Hepatic stellate cell (primary cell): ENCODE results near the gene OR4Q2.
"Not testable (repeated sequence)": the region's sequence is repeated elsewhere in the genome, so short reads cannot be mapped to it uniquely, and the experiment has no call there.

Experiments used
- DNase-seq: peaks from one replicate; pipeline ENCODE4 v3.0.0; 2011; ENCODE audit warnings: low spot score

OR4Q2 gene

DNA sequence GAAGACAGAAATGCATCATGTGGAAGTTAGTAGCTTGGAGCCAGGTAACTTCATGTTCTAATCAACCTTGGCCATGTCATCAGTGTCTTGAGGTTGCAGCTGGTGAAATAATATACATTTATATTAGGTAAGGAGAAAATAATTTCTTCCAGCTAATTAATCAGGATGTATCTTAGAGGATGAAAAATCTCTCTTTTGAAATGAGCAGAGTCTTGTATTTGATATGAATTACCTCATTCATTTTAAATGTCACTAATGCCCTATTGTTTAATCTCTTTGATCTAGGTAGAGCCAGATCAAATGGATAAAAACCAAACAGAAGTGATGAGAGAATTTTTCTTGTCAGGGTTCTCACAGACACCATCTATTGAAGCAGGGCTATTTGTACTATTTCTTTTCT is at the start of gene OR4Q2:
Gene OR4Q2, plus strand, starts transcription at position 301 of the 400 bp plus-strand sequence.
- no peak for DNase-seq

DNA sequence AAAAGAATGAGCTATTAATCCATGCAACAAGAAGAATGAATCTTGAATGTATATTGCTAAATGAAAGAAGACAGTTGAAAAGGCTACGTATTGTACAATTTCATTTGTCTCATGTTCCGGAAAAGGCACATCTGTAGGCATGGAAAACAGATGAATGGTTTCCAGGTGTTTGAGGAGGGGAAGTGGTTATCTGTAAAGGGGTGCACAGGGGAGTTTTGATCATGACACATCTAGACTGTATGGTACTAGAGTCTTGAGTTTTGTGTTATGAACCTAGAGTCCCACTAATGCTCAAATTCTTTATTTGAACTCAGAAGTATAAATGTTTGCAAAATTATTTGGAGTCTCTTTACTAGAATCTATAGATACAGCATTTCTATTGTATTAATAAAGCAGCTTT is 32.2 kb upstream of the OR4Q2 start:
- not testable (repeated sequence) for DNase-seq

DNA sequence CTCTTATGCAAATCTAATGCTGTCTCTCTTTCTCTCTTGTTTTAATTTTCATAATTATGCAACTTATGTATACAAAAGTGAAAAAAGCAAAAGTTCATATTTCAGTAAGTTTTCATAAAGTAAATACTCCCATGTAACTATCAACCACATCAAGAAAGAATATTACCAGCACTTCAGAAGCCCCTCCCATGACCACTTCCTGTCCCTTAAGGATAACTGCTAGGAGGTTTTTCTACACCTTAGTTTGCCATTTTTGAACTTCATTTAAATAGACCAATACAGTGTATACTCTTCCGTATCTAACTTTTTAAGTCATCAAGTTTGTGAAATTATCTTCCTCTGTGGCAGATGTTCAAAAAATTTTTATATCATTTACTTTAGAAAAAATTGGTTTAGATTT is 27.1 kb upstream of the OR4Q2 start:
- no peak for DNase-seq

DNA sequence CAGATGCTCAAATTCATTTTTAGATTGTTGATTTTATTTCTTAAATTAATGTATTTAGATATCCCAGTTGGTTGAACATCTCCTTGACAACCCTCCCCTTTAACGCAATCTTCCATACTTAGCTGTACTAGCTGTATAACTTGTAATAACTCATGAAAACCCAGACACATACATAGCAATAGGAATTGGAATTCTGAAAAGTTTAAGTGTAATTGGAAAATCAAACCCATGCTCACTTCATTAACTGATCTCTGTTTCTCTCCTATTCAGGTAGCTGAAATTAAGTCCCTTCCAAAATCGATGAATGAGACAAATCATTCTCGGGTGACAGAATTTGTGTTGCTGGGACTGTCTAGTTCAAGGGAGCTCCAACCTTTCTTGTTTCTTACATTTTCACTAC is 26.7 kb upstream of the OR4Q2 start, which contains the start of gene OR4K15:
Gene OR4K15, plus strand, starts transcription at position 301 of the 400 bp plus-strand sequence. Its CDS starts 0 bp downstream, at position 301.
- no peak for DNase-seq

DNA sequence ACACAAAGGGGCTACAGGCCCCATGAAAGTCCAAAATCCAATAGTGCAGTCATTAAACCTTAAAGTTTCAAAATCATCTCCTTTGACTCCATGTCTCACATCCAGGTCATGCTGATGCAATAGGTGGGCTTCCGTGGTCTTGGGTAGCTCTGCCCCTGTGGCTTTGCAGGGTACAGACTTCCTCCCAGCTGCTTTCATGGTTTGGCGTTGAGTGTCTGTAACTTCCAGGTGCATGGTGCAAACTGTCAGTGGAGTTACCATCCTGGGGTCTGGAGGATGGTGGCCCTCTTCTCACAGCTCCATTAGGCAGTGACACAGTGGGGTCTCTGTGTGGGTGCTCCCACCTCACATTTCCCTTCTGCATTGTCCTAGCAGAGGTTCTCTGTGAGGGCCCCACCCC is 8.5 kb upstream of the OR4Q2 start:
- no peak for DNase-seq

DNA sequence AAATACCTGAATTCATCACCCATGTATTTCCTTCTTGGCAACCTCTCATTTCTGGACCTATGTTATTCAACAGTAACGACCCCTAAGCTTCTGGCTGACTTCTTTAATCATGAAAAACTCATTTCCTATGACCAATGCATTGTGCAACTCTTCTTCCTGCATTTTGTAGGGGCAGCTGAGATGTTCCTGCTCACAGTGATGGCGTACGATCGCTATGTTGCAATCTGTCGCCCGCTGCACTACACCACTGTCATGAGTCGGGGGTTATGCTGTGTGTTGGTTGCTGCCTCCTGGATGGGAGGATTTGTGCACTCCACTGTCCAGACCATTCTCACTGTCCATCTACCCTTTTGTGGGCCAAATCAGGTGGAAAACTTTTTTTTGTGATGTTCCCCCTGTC is 356 bp downstream of the OR4Q2 start:
- no peak for DNase-seq

DNA sequence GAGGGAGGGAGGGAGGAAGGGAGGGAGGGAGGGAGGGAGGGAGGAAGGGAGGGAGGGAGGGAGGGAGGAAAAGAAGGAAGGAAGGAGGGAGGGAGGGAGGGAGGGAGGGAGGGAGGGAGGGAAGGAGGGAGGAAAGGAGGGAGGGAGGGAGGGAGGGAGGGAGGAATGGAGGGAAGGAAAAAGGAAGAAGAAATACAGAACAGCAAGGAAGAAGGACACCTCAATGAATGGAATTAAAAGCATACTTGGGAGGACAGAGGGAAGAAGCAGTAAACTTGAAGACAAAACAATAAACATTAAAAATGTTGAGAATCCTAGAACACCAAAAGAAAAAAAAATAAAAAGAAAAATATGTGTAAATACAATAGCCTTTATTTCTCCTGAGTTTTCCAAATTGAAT is 6.2 kb downstream of the OR4Q2 start:
- DNase-seq: no peak

DNA sequence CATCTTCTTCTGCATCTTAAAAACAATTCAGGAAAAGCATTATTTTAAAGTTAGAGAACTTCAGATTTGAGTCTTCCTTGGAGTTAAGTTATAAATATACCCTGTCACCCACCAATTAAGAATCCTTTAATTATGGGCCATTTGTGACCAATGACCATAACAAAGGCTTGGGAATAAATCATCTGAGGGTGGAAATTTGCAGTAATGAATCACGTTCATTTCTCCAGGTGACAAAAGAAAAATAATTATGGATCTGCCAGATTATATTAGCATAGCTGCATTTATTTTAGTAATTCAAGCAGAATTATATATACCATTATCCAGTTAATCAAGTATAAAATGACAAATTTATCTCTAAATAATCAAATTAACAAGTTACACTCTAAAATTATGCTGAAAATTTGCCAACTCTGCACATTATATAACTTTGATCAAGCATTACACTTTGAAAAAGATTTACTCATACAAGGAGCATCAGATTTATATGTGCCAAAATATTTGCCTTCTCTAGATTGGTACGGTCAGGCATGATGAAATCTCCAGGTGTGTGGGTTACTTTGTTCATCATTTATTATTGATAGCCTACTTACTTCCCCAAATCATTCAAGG is 17.4 kb downstream of the OR4Q2 start, which contains the start of gene OR4K14:
Gene OR4K14, minus strand, starts transcription at position 51 of the 609 bp plus-strand sequence. CDS start 4,114 bp downstream, outside the sequence.
- DNase-seq: no peak

DNA sequence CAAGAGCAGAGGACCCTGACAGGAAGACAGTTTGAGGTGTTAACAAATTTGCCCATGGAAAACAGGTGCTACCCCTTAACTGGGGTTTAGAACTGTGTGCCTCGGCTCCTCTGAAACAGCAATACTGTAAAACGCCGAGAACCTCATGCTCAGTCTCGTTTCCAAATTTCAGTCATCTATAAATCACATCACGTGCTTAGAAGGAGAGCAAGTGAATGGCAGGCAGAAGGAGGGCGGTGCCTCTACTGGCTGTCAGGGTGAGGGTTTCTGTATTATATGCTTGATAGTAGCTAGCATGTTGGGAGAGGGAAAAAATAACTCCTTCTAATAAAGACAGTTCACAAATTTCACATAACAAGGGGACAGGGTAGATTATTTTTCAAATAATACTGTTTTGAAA is 29.1 kb downstream of the OR4Q2 start:
- DNase-seq: no peak

DNA sequence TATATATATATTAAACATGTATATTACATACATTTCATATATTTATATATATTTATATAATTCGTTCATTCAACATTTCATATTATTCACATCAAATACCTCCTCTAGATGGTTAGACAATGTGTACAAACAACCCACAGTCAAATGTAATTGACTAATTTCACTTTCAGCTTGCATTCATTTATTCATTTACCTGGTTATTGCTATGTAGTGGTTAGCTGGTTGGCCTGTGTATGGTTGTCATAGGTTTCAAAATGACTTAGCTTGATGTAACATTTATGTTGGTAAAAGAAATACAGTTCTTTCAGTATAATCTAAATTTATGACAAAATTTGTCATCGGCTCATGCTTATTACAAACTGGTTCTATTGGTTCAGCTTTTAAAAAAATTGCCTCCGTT is 33.5 kb downstream of the OR4Q2 start:
- no peak for DNase-seq

DNA sequence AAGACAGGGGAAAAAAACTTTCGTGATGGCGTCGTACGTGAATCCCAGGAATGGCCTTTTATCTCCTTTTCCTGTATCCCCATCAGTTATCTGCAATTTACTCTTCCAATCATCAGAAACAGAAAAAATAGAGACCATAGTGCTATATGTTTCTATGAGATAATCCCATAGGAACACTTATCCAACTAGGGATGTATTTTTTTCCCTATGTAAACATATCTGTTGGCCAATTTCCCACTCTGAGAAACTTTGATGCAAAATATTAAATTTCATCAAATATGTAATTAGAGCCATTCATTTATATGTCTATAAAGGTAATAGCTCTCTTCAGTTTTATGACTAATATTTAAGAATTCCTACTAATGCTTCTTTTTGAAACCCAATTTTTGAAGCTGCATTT is 34.0 kb downstream of the OR4Q2 start, which contains the start of gene OR4K13:
Gene OR4K13, minus strand, starts transcription at position 101 of the 400 bp plus-strand sequence. CDS start 1,280 bp downstream, outside the sequence.
- DNase-seq: no peak

DNA sequence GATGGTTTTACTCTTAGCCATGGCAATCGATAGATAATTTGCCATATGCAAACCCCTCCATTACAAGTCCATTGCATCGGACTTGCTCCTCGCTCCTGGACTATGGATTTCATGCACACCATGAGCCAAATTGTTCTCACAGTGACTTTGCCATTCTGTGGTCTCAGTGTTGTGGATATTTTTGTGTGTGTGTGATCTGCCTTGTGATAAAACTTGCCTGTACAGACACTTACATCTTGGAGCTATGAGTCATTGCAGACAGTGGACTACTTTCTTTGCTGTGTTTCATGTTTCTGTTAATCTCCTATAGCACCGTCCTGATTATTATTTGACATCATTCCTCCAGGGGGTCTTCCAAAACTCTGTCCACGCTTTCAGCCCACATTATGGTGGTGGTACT is 42.3 kb downstream of the OR4Q2 start:
- DNase-seq: no peak

DNA sequence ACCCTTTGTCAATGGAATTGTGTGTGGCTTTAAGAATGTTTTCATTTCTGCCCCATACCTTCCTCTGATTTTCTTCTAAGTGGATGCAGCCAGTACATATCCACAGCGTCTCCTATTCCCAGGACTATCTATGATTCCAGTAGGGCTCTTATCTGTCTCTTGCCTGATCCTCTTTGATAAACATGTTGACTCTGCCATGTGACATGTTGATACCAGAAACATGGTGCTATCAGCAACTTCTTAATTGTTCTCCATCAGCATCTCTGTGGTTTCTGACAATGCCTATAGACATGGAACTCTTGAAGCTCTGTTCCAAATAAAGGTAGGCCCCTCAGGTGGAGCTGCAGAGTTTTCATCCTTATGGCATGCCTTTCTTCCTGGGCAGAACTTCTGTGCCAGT is 46.2 kb downstream of the OR4Q2 start:
- no peak for DNase-seq
